Hematopoietic multipotent progenitor cell treated with erythropoietin and hydrocortisone succinate and interleukin-3 and kit ligand, for 17 days (in vitro differentiated cells): Measurements from ENCODE around the gene MALL.
"Not testable (repeated sequence)": the region's sequence is repeated elsewhere in the genome, so short reads cannot be mapped to it uniquely, and the experiment has no call there.

Source experiments
- DNase-seq: peaks from one replicate; pipeline ENCODE4 v3.0.0-alpha.2; 2015; ENCODE audit warnings: low spot score

MALL gene

DNA sequence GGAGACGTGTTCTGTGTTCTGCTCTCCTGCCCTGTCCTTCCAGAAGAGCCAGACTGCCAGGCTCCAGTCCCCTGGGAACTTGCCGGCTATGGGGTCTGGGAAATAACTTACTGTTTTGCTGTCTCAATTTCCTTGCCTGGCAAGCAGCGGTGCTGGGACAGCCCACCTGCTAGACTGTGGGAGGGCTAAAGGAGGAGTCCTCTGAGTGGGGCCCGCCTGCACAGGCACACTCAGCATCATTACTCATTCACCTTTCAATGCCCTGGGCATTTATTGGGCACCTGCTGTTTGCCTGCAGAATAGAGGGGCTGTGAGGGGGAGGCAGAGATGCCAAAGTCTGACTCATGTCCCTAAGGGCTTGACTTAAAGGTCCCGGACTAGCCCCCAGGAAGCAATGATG is 65.4 kb downstream of the MALL start:
- DNase-seq = not testable (repeated sequence)

DNA sequence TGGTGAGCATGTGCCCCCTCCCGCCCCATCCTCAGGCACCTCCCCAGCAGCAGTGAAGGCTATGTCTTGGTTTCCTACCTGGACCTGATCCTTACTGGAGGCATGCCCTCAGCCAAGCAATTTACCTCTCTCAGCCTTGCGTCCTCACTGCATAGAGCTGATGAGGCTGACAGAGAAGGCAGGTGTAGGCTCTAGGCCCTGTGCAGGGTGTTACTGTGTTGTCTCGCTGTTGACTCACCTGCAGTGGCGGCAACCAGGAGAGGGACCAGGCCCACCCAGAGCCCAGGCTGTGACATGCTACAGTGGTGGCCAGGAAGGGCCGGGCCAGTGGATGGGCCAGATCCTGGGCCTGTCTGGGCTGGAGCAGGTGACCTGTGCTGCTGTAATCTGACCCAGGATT is 65.9 kb downstream of the MALL start:
- not testable (repeated sequence) for DNase-seq

DNA sequence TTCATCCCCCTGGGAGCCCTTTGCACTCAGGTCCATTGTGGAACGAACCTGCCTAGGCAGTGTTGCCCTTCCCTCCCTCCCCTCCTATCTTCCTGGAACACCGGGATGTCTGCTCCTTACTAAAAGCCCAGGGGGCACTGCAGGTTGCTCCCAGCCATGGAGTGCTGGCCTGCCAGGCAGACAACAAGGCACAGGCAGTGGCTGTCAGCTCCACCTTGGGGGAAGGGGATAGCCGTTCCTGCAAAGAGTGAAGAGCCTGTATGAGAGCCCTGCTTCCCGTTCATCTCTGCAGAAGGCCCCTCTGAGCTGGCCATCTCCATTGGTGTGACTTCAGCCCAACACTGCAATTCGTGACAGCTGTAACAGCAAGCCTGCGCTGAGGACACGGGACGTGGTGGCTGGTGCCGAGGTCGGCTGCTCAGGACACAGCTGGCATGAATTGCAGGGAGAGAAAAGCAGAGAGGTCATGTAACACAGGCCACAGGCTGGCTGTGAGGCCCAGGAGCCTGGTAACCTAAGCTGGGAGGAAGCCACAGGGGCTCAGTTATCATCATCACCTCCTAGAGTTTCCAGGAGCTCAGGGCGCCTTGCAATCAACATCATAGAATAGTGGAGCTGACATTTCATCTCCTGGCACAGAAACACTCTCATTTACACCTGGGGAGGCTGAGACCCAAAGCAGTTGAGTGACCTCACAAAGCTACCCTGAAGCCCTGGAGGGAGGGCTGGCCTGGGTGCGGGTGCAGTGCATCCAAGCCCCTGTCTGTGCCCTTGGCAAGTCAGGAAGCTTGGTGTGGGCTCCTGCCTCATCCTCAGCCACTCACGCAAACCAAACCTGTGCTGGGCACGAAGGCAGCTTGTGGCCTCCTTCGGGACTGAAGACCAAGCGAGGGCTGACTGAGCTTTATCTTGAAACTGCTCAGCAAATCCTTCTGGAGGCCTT is 67.1 kb downstream of the MALL start:
- DNase-seq = peak; percentile 1

DNA sequence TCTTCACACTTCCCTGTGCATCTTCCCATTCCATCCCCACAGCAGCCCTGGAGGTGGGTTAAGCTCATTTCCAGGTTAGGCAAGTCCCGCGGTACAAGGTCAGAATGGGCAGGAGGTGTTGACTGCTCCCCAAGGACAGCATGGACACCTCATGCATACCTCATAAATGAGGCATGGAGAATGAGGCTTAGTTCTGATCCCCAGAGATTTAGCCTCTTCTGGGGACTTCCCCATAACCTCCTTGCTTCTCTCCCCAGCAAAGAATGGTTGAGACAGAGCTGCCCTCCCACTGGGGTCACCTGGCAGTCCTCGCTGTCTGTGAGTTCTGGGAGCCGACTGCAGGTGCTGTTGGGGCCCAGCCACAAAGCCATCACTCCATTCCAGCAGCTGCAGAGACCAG is 68.4 kb downstream of the MALL start:
- DNase-seq = not testable (repeated sequence)

DNA sequence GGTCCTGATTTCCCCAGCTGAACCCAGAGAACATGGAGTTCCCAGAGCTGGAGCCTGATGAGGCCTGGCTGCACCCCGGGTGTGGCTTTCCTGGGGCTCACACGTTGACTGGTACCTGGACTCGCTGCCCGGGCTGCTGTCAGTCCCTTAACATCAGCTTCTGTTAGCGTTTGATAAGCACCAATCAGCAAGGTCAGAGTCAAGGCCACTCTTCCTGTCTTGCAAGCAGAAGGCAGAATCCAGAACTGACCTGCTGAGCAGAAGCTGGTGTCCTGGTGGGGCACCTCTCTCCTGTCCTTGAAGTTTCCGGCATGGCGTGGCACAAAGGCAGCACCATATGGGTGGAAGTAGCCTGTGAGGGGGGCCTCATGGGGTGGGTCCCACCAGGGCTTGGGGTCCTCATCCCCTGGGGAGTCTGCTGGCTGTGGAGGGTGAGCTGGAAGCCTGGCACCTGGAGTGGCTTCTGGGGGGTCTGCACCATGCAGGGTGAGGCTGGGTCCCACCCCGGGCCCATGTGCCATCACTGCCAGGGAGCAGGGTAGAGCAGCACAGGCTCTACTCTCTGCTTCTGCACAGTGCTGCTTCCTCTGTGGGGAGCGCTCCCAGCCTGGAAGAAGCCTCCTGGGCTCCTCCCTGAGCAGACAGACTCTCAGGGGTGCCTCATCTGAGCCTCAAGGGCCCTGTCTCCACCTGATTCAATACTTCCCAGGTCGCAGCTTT is 73.5 kb downstream of the MALL start:
- DNase-seq = not testable (repeated sequence)

DNA sequence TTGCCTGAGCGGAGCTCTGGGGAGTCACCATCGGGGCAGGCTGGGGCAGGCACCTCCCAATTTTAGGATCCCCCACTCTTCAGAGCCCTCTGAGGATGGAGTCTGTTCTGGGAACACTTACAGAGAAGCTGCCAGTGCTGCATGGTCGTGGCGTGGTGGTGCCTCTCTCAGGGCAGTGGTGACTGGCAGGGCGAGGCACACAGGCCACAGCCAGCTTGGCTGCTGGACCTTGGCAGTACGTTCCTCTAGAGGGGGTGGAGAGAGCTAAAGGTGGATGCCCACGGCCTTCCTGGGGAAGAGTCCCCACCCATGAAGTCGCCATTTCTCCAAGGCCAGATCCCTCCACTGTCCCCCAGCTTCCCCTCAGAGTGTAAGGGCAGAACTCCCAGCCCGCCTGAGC is 78.3 kb downstream of the MALL start:
- DNase-seq = not testable (repeated sequence)

DNA sequence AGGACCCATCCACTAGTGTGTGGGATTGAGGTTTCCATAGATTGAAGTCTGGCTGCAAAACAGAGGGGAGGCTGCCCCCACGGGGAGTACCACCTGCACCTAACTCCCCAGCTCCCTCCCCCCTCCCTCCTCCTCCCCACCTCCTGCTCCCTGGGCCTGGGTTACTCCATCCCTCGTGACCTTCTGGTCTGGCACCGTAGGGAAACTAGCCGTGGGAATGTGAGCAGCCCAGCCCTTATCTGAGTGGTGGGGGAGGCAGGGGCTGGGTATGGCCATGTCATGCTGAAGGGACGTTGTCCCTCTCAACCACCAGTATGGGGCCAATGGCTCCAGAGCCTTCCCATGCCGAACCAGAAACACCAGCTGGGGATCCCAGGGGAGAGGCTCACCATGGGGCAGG is 80.2 kb downstream of the MALL start:
- DNase-seq = not testable (repeated sequence)

DNA sequence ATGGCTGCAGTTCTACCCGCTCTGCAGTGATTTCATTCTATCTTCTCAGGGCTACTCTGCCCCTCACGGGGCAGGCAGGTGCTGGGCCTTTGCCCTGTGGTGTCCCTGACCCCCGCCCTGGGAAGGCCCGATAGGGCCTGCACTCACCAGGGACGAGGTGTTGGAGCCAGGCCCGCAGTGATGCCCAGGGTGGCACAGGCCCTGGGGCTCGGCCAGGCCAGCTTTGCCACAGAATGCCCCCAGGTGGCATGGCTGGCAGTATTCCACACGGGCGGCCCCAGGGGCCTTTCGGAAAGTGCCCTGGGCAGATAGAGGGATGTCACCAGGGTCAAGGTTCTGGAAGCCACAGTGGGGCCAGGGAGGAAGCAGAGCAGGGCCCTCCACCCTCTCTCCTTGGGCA is 80.7 kb downstream of the MALL start:
- DNase-seq = peak; percentile 0
